Middle frontal gyrus (tissue), 1 donor: ENCODE results near the gene SRGAP3.
"Not testable (repeated sequence)": the region's sequence is repeated elsewhere in the genome, so short reads cannot be mapped to it uniquely, and the experiment has no call there.

Experiments used
- DNase-seq: peaks from one replicate; pipeline ENCODE4 v3.0.0-alpha.2; 2015; ENCODE audit warnings: low spot score; ENCODE audit errors: extremely low spot score

The SRGAP3 gene

GRCh38 chr3:9249273-9250192, at the start of gene SRGAP3:
Gene SRGAP3 (minus strand): TSS chr3:9249646. CDS start chr3:9248951, 695 bp downstream.
- DNase-seq: peak; percentile 94

GRCh38 chr3:9298236-9298635, 48.8 kb upstream of the SRGAP3 start:
- DNase-seq: no peak

- DNase-seq: no peak
These were observed 46.8 kb upstream of the SRGAP3 start for GRCh38 chr3:9296241-9296640.

- no peak for DNase-seq
These were observed 45.6 kb upstream of the SRGAP3 start for GRCh38 chr3:9295007-9295406.

GRCh38 chr3:9293953-9294352, 44.5 kb upstream of the SRGAP3 start:
- not testable (repeated sequence) for DNase-seq

- no peak for DNase-seq
These were observed 43.6 kb upstream of the SRGAP3 start for GRCh38 chr3:9293076-9293475.

- no peak for DNase-seq
These were observed 43.1 kb upstream of the SRGAP3 start for GRCh38 chr3:9292516-9292915.

GRCh38 chr3:9291821-9292410, 42.5 kb upstream of the SRGAP3 start:
- no peak for DNase-seq

- DNase-seq: no peak
These were observed 41.1 kb upstream of the SRGAP3 start for GRCh38 chr3:9290566-9290965.

- not testable (repeated sequence) for DNase-seq
These were observed 32.1 kb upstream of the SRGAP3 start for GRCh38 chr3:9281533-9281932.

GRCh38 chr3:9280451-9281219, 31.2 kb upstream of the SRGAP3 start:
- DNase-seq: peak; percentile 21

GRCh38 chr3:9279966-9280365, 30.5 kb upstream of the SRGAP3 start:
- peak; percentile 14 for DNase-seq

GRCh38 chr3:9278498-9278897, 29.1 kb upstream of the SRGAP3 start:
- DNase-seq: no peak

- no peak for DNase-seq
These were observed 28.6 kb upstream of the SRGAP3 start for GRCh38 chr3:9278085-9278484.

- no peak for DNase-seq
These were observed 27.4 kb upstream of the SRGAP3 start for GRCh38 chr3:9276761-9277370.

- DNase-seq: no peak
These were observed 22.5 kb upstream of the SRGAP3 start for GRCh38 chr3:9271903-9272302.

GRCh38 chr3:9270704-9271103, 21.3 kb upstream of the SRGAP3 start:
- DNase-seq: no peak

- DNase-seq: no peak
These were observed 17.3 kb upstream of the SRGAP3 start for GRCh38 chr3:9266716-9267115.

- no peak for DNase-seq
These were observed 10.9 kb upstream of the SRGAP3 start for GRCh38 chr3:9260305-9260704.

- DNase-seq: no peak
These were observed 7.6 kb upstream of the SRGAP3 start for GRCh38 chr3:9257092-9257491.

- no peak for DNase-seq
These were observed 6.5 kb upstream of the SRGAP3 start for GRCh38 chr3:9255976-9256375.

- no peak for DNase-seq
These were observed 5.3 kb upstream of the SRGAP3 start for GRCh38 chr3:9254764-9255163.
